Thymus (tissue), 11 donors: ENCODE measurements around the gene KRTAP10-3. TPM values are rescaled to one million over a fixed set of nuclear protein-coding genes. Genes with fewer than 3 reads are reported as not detected.

Experiments used
- DNase-seq, 9 donors: peaks; one replicate each; pipeline ENCODE4 v3.0.0-alpha.2; 2013; ENCODE audit warnings: low spot score in 9 of 9, low read depth in 6 of 9, missing footprints in 1 of 9
- H3K27ac ChIP-seq, 2 donors: one replicate each; pipeline ENCODE4 v1.5.1; 2013; ENCODE audit warnings: control low read depth in 1 of 2, low read depth in 1 of 2, low read length in 1 of 2, mild to moderate bottlenecking in 1 of 2, moderate library complexity in 1 of 2
- H3K27me3 ChIP-seq, 2 donors: one replicate each; pipeline ENCODE4 v1.5.1; 2013; ENCODE audit warnings: low read length in 1 of 2; ENCODE audit not compliant: control insufficient read depth in 2 of 2, insufficient read depth in 1 of 2
- H3K36me3 ChIP-seq, 2 donors: one replicate each; pipeline ENCODE4 v1.5.1; 2013; ENCODE audit warnings: low read length in 1 of 2, mild to moderate bottlenecking in 1 of 2, moderate library complexity in 1 of 2; ENCODE audit not compliant: control insufficient read depth in 2 of 2, insufficient read depth in 2 of 2
- H3K4me1 ChIP-seq, 2 donors: one replicate each; pipeline ENCODE4 v1.5.1; 2013; ENCODE audit warnings: low read length in 2 of 2; ENCODE audit not compliant: control insufficient read depth in 2 of 2, insufficient read depth in 2 of 2
- H3K4me3 ChIP-seq, 2 donors: one replicate each; pipeline ENCODE4 v1.5.1; 2013; ENCODE audit warnings: low read length in 2 of 2, control low read depth in 1 of 2, mild to moderate bottlenecking in 1 of 2
- H3K9me3 ChIP-seq, 2 donors: one replicate each; pipeline ENCODE4 v1.5.1; 2013; ENCODE audit warnings: low read length in 1 of 2, mild to moderate bottlenecking in 1 of 2; ENCODE audit not compliant: control insufficient read depth in 2 of 2, insufficient read depth in 1 of 2
- WGBS: extraction: QIAGEN DNeasy Blood & Tissue Kit; methylation state at CpG from one replicate; pipeline ENCODE4 v1.1.7; 2013; 5-methylcytosine and 5-hydroxymethylcytosine counted together
- polyA plus RNA-seq: library from polyadenylated mRNA; stranded (reverse); fragments of 200-250 nt; gene quantifications from one replicate; pipeline ENCODE4 v1.2.3, GENCODE V29; 2013
- total RNA-seq: library from RNA; stranded (reverse); fragments of 120-200 nt; gene quantifications from one replicate; pipeline ENCODE4 v1.2.4, GENCODE V29; 2013
- donor health status: healthy.

Gene KRTAP10-3
- total and polyA plus RNA-seq, 2 donors: not detected

GRCh38 chr21:44529011-44529421 lies 29.6 kb downstream of the KRTAP10-3 start:
- H3K4me1 ChIP-seq: no peaks in the 10 kb centered on the region
- no peaks in the 10 kb centered on the region for H3K36me3 ChIP-seq
- no peaks in the 10 kb centered on the region for H3K9me3 ChIP-seq
- no peak overlapping the region for H3K27ac ChIP-seq
- 96% methylated on average over 17 of the region's 17 CpGs for WGBS
- H3K4me3 ChIP-seq: no peak overlapping the region
- DNase-seq: no peak
- H3K27me3 ChIP-seq: no peaks in the 10 kb centered on the region

GRCh38 chr21:44528634-44528995 lies 30.0 kb downstream of the KRTAP10-3 start:
- no peaks in the 10 kb centered on the region for H3K4me1 ChIP-seq
- no peak overlapping the region for H3K4me3 ChIP-seq
- H3K36me3 ChIP-seq: no peaks in the 10 kb centered on the region
- no peaks in the 10 kb centered on the region for H3K9me3 ChIP-seq
- 89% methylated on average over 10 of the region's 10 CpGs for WGBS
- H3K27me3 ChIP-seq: no peaks in the 10 kb centered on the region
- H3K27ac ChIP-seq: no peak overlapping the region
- no peak for DNase-seq

GRCh38 chr21:44527983-44528633 lies 30.5 kb downstream of the KRTAP10-3 start:
- Histone ChIP-seq H3K27me3 (no peaks in the 10 kb centered on the region), H3K27ac (no peak overlapping the region), H3K36me3 (no peaks in the 10 kb centered on the region), H3K4me3 (no peak overlapping the region), H3K4me1 (no peaks in the 10 kb centered on the region), H3K9me3 (no peaks in the 10 kb centered on the region)
- no peak for DNase-seq
- WGBS: 91% methylated on average over 18 of the region's 18 CpGs

GRCh38 chr21:44527156-44527982 lies 31.2 kb downstream of the KRTAP10-3 start:
- Histone ChIP-seq H3K4me1 (no peaks in the 10 kb centered on the region), H3K4me3 (no peak overlapping the region), H3K36me3 (no peaks in the 10 kb centered on the region), H3K27ac (no peak overlapping the region), H3K9me3 (no peaks in the 10 kb centered on the region), H3K27me3 (no peaks in the 10 kb centered on the region)
- WGBS: 93% methylated on average over 37 of the region's 37 CpGs
- no peak for DNase-seq

- H3K9me3 ChIP-seq: no peaks in the 10 kb centered on the region
- H3K4me1 ChIP-seq: no peaks in the 10 kb centered on the region
- no peak overlapping the region for H3K4me3 ChIP-seq
- no peaks in the 10 kb centered on the region for H3K27me3 ChIP-seq
- no peak for DNase-seq
- no peak overlapping the region for H3K27ac ChIP-seq
- 94% methylated on average over 12 of the region's 12 CpGs for WGBS
- no peaks in the 10 kb centered on the region for H3K36me3 ChIP-seq
These were observed 32.2 kb downstream of the KRTAP10-3 start for GRCh38 chr21:44526096-44526997.

- Histone ChIP-seq H3K4me3 (no peak overlapping the region), H3K27me3 (no peaks in the 10 kb centered on the region), H3K4me1 (no peaks in the 10 kb centered on the region), H3K9me3 (peaks cover 0 to 3% of the 10 kb centered on the region in 2 donors), H3K27ac (no peak overlapping the region), H3K36me3 (no peaks in the 10 kb centered on the region)
- 93% methylated on average over 20 of the region's 20 CpGs for WGBS
- no peak for DNase-seq
These were observed 33.1 kb downstream of the KRTAP10-3 start for GRCh38 chr21:44525391-44526095.

GRCh38 chr21:44524414-44525371 lies 33.9 kb downstream of the KRTAP10-3 start:
- H3K27me3 ChIP-seq: no peaks in the 10 kb centered on the region
- H3K9me3 ChIP-seq: peaks cover 0 to 5% of the 10 kb centered on the region in 2 donors
- no peaks in the 10 kb centered on the region for H3K4me1 ChIP-seq
- H3K27ac ChIP-seq: no peak overlapping the region
- no peak for DNase-seq
- WGBS: 86% methylated on average over 2 of the region's 2 CpGs
- H3K4me3 ChIP-seq: no peak overlapping the region
- no peaks in the 10 kb centered on the region for H3K36me3 ChIP-seq
